ENCODE measurements around the gene ACTR5.
"Not testable (repeated sequence)": the region's sequence is repeated elsewhere in the genome, so short reads cannot be mapped to it uniquely, and the experiment has no call there.

Gene ACTR5

DNA sequence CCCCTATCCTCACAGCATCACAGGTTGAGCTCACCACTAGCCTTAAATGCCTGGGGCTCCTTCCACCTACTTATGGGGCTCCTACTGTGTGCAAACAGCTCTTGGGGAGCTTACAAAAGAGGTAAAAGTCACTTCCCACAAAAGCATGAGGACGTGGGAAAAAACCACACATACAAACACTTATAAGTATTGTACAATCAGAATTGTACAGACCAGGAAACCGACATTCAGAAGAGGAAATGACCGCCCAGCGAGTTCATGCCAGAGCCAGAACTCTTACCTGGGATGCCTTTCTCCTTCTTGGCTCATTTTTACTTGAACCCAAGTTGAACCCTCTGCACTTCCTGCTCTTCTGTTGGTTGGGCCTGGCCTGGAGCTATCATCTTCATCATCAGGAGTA lies 50.9 kb downstream of the ACTR5 start:
- no peak for DNase-seq (ENCODE audit: low read depth)
- no peak overlapping the region for H3K4me3 ChIP-seq (ENCODE audit: low read depth, low read length)

DNA sequence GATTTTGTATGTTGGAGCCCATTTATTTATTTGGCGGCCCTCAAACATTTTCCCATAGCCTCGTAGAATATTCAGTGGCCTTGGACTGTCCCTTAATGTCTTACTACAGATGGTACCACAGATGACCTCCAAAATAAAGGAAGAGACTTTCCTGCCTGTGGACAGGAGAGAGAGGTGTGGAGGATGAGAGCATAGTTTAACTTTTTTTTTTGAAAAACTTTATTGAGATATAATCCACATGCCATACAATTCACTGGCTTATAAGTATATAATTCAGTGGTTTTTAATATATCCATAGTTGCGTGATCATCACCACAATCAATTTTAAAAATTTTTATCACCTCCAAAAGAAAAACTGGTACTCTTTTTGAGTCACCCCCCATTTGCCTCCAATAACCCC lies 52.6 kb downstream of the ACTR5 start:
- H3K4me3 ChIP-seq (ENCODE audit: low read depth, low read length), result no peak overlapping the region
- DNase-seq (ENCODE audit: low read depth), result no peak

DNA sequence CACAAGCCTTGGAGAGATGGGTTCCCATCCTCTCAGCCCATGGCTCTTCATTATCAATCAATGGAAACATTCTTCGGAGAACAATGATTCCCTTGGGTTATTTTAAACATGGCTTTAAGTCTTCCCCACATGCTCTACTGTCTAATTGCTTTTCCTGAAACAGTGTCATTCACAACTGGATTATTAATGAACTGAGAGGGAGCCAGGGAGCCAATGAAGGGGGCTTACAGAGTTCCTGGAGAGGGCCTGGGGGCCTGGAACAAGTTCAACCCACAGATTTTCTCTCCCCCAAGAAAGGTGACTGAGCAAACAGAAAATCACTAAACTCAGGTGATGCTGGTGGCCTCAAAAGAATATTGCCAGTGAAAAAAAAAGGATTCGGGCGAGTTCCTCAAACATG lies 56.0 kb downstream of the ACTR5 start:
- H3K4me3 ChIP-seq (ENCODE audit: low read depth, low read length), result no peak overlapping the region
- DNase-seq (ENCODE audit: low read depth), result no peak

DNA sequence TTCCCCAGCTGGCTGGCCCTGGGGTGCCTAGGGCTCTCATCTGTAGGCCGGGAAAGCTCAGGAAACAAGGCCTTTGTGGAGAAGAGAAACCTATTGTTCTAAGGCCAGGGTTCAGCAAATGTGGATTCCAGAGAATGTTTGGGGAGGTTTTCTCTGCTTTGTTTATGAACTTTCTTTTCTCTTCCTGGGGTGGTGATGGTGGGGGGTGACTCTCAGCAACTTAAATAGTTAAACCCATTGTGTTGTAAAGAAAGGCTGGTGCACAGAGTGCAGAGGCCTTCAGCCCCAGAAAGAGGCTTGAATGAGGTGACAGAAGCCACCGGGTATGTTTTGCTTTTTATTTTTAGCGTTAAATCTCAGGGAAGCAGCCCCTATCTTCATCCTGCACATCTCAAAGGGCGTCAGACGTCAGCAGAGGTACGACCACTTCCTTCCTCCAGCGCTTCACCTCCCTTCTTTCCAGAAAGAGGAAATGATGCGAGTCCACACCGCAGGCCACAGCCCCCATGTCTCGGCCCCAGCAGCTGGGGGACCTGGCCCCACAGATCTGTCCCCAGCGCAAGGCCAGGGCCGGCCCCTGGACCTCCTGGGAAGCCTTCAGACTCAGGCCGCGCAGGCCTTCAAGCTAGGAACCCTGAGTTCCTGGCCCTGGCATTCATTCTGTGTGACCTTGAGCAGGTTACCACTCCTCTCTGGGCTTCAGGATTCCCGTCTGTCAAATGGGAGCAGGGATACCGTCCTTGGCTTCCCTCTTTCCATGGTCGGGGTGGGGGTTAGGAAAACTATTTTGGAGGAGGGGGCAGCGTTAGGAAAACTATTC lies 56.6 kb downstream of the ACTR5 start:
- peak overlapping the region; percentile 45 for H3K4me3 ChIP-seq (ENCODE audit: low read depth, low read length)

DNA sequence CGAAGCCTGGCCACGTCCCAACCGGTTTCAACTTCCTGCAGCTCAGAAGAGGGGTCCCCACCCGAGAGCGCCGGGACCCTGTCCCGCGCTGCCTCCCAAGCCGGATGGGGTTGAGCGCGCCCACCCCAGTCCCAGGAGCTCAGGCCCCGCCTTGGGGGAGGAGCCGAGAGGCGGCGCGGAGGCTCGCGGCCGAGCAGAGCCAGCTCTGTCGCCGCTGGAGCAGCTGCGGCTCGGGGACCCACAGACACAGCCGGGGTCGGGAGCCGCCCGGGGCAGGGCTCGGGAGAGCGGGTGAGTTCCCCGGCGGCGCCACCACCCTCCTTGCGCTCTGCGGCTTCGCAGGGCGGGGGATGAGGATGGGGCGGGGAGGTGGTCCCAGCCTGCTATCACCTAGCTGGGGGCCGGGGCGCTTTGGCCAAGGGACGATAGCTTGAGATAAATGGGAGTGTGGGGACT lies 57.3 kb downstream of the ACTR5 start, which contains the start of gene PPP1R16B:
TSS of gene PPP1R16B (plus strand) at position 196 of the 456 bp plus-strand sequence. CDS start 30,229 bp downstream, outside the sequence.
- peak within 1 kb of the TSS; percentile 45 for H3K4me3 ChIP-seq (ENCODE audit: low read depth, low read length)
- DNase-seq (ENCODE audit: low read depth), result no peak

More for the DNA sequence above, 56.6 kb downstream of the ACTR5 start:
- DNase-seq (ENCODE audit: low read depth), result no peak

DNA sequence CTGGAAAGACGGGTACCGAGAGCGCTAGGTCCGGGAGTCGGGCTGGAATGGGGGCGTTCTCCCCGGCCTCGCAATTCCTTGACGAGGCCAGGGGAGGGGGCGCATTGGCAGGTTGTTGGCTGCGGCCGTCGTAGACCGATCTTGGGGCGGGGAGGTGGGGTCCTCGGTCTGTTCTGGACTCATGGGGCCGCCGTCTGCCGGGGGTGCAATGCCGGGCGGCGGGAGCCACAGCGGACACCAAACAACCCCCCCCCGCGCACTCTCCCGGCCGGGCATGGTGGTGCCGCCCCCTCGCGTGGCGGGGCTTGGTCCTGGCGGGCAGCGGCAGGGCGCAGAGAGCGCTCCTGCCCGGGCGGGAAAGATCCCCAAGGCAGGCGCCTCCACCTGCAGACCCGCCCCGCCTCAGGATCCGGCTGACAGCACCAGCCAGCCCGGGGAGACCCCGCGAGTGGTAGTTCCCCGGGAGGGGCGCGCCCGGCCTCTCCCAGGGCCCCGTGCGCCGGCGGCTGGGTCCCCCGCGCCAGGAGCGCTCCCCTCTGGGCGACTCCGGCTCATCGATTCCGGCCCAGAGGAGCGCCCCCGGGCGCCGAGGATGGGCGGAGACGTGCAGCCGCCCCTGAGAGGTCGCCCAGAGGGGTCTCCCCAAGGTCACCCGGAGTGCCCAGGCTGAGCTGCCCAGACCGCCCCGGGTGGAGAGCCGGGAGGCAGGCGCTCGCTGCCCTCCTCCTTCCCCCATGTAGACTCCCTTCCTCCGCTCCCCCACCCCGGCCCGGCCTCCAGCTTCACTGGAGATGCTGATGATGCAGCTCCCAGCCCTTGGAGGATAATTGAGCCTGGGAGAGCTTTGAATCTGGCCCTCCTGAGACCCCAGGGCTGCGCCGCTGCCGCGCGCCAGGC lies 57.9 kb downstream of the ACTR5 start:
- H3K4me3 ChIP-seq (ENCODE audit: low read depth, low read length), result peak overlapping the region; percentile 45
- no peak for DNase-seq (ENCODE audit: low read depth)

DNA sequence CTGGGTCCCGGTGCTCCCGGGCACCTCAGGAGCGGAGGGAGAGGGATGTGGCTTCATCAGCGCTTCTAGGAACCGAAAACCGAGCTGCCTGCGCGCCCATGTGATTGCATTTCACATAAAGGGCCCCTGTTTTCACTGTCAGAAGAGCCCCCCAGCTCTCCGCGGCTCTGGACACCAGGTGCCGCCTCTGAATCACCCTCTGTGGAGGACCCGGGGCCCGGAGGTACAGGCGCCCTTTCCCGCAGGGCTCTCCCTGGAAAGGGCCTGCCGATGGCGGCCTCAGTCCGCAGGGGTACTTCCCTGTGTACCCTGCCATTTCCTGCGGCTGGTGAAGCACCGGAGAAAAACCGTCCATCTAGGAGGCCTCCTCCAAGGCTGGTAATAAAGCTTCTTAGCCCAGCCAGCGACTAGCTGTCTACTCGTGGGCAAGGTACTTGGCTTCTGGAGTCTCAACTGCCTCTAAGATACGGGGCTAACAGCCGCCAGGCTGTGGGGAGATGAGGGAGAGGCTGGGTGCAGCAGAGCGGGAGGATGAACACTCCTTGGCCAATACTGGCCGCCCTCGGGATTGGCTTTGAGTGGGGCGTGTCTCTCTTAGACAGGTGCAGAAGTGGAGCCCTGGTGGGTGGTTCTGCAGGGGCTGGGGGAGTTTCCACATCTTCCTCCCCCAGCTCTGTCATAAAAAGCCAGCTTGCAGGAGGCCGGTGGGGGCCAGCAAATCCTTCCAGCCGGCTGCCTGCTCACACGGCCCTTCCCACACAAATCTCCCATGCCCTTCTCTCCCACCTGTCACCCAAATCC lies 58.8 kb downstream of the ACTR5 start:
- H3K4me3 ChIP-seq (ENCODE audit: low read depth, low read length), result no peak overlapping the region
- no peak for DNase-seq (ENCODE audit: low read depth)

DNA sequence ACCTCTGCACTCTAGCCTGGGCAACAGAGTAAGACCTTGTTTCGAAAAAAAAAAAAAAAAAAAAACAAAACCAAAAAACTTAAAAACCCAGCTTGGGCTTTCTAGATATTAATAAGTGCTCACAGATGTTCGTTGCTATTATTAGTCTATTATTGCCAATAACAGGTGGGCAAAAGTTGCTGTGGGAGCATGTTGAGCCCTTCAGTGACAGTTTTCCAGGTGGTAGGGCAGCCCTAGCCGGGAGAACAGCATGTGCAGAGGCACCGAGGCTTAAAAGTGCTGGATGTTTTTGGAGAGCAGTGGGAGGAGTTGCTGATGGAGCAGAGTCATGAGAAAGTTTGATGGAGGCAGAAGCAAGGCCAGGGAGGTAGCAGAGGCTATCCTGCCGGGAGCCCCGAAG lies 61.7 kb downstream of the ACTR5 start:
- no peak overlapping the region for H3K4me3 ChIP-seq (ENCODE audit: low read depth, low read length)
- no peak for DNase-seq (ENCODE audit: low read depth)

DNA sequence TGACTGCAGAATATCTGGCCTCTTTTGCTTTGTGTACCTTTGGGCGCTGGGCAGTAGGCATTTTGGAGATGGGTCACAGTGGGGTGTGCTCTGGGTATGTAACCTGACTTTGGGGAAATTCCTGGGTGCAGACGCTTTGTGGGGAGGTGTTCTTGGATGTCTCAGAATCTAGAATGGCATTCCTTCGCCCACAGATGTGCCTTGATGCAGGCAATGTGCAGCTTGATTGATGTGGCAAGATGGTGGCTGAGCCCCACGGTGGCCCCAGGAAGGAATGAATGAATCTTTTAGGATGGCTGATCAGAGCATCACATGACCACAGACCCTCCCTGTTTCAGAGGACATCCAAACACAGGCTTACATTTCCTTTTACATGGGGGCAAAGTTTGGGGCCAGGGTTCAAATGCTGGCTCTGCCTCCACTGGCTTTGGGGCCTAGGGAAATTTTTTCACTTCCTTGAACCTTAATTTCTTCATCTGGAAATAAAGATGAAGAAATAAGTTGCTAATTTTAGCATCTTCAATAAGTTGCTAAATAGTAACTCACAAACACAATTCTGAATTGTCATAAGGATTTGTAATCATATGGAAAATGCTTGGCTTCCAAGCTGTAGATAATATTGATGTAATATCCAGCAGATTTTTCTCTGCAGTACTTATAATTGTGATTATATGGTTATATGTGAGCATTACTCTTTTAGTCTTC lies 62.8 kb downstream of the ACTR5 start:
- no peak for DNase-seq (ENCODE audit: low read depth)
- no peak overlapping the region for H3K4me3 ChIP-seq (ENCODE audit: low read depth, low read length)

DNA sequence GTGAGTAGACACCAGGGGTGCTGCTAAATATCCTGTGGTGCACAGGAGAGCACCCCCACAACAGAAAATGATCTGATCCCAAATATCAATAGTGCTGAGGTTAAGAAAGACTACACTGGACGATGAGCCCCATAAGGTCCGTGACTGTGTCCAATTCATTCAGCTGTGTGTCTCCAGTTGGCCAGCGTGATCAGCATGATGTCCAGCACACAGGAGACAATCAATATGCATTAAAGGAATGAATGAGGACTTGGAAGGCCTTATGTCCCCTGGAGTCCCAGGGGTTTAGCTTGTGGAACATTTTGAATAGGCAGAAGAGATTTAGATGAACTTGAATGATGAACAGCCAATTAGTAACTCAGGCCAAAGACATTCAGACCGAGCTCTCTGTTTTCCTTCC lies 63.5 kb downstream of the ACTR5 start:
- no peak for DNase-seq (ENCODE audit: low read depth)
- H3K4me3 ChIP-seq (ENCODE audit: low read depth, low read length), result no peak overlapping the region

DNA sequence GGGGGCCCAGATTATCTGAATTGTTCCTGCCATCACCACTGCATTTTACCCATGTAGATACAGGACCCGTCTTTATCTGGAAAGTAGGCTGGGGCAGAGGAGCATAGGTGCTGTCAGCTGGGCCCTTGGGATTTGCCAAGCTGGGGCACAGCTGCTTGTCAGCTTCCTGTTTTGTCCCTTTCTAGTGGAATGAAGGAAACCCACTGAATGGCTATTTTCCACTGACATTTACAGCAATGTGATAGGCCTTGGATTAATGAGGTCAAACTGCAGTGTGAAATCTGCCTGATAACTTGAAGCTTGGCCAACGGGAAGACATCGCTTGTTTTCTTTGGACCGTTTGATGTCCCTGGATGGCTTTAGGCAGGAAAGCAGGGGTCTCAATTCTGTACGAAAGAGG lies 63.9 kb downstream of the ACTR5 start:
- DNase-seq (ENCODE audit: low read depth), result no peak
- no peak overlapping the region for H3K4me3 ChIP-seq (ENCODE audit: low read depth, low read length)

DNA sequence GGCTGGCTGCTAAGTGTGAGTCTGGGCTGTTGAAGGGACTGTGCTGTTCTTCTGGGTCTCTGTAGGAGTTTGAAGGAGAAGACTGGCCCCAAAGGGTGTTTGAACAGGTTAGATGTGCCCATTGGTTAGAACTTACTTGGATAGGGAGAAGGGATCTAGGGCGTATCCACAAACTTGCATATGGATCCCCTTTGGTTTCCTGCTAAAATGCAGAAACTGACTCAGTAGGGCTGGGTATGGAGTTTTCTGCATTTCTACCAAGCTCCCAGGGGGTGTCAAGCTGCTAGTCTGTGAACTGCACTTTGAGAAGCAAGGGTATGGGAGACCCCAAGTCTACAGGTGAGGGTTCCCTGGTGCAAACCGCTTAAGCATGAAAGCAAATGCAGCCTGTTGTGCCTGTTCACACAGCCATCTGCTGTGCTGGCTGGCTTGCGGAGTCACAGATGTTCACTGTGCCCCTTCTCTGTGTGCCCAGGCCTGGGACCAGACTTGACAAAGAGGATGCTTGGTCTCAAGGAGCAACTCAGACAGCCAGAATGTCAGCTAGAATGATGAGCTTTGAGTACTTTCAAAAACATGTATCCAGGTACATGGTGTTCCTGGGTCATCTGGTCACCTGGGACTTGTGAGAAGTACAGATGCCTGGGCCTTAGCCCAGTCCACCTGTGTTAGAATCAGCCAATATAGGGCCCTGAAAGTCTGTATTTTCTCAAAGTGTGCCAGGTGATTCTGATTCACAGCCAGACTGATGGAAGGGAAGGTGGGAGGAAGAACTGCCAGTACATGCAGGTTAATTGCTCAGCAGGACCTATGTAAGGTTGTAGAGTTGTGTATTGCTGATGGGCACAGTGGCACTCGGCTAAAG lies 64.7 kb downstream of the ACTR5 start:
- H3K4me3 ChIP-seq (ENCODE audit: low read depth, low read length), result no peak overlapping the region
- DNase-seq (ENCODE audit: low read depth), result no peak

DNA sequence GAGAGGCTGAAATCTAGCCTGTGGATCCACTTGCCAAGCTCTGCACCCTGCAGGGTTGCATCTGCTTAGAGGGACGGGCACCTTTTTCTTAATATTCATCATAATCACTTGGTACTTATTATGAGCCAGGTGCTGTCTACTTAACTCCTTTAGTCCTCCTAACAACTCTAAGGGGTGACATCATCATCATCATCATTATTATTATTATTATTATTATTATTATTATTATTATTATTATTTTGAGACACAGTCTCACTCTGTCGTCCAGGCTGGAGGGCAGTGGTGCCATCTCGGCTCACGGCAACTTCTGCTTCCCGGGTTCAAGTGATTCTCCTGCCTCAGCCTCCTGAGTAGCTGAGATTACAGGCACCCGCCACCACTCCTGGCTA lies 65.3 kb downstream of the ACTR5 start:
- not testable (repeated sequence) for DNase-seq (ENCODE audit: low read depth); H3K4me3 ChIP-seq (ENCODE audit: low read depth, low read length)

DNA sequence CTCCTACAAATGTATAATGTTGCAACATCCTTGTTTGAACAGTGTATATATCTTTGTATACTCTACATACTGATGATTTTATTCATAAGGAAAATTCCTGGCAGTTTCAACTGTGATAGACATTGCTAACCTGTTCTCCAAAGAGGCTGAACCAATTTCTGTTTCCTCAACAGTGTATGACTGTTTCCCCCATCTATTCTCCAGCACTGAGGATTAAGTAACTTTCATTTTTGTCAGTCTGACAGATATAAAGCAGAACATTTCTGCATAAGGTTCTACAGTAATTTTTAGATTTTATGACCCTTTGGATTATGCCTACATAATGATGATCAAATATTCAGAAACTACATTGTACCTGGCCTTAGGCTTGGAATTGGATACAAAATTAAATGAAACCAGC lies 67.2 kb downstream of the ACTR5 start:
- H3K4me3 ChIP-seq (ENCODE audit: low read depth, low read length), result no peak overlapping the region
- DNase-seq (ENCODE audit: low read depth), result no peak

DNA sequence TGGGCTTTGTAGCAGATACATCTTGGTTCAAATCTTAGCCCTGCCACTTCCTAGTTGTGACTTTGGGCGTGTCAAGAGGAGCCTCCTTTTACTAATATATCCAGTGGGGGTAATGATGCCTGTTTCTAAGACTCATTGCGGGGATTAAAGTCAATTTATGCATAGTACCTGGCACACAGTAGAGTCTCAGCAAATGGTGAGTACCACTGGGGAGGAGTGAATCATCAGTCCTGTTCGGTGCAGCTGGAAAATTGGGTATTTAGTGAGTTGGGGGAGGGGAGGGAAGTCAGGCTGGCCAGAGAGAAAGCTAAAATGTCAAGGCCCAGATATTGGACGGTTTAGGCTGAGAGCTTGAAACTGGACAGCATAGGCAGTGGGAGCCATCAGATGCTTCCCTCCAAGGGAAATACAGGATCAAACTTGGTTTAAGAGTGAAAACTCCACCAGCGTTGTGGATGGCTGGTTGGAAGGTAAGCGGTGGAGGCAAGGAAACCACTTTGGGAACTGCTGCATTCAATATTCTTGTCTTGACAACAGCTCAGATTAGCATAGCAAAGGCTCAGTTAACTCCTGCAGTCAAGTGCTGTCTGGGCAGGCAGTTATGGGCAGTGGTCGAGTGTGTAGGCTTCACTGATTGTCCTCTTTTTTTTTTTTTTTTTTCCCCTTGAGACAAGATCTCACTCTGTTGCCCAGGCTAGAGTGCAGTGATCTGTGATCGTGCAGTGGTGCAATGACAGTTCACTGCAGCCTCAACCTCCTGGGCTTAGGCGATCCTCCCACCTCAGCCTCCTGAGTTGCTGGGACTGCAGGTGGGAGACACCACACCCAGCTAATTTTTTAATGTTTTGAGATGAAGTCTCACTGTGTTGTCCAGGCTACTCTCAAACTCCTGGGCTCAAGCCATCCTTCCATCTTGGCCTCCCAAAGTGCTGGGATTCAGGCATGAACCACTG lies 70.1 kb downstream of the ACTR5 start:
- DNase-seq (ENCODE audit: low read depth), result no peak
- H3K4me3 ChIP-seq (ENCODE audit: low read depth, low read length), result no peak overlapping the region

Measured in skeletal muscle cell (primary cell).